AG09309 (cell line): ENCODE results near the gene MMP21.

ENCODE experiments used
- DNase-seq: peaks from one replicate; pipeline ENCODE4 v3.0.0-alpha.2; 2010; ENCODE audit warnings: low read depth
- H3K4me3 ChIP-seq: 2 replicates; pipeline ENCODE4 v1.5.1; 2011; ENCODE audit warnings: mild to moderate bottlenecking, low read depth, low read length, moderate library complexity; ENCODE audit not compliant: control insufficient read depth
- TF ChIP-seq, protein P1 (sequence below): IDR thresholded peaks from 2 replicates; pipeline ENCODE4 v1.5.1; 2011; ENCODE audit warnings: mild to moderate bottlenecking, low read depth, low read length, inconsistent platforms; ENCODE audit not compliant: insufficient read depth, control insufficient read depth; ENCODE audit errors: missing control alignments

Gene MMP21

DNA sequence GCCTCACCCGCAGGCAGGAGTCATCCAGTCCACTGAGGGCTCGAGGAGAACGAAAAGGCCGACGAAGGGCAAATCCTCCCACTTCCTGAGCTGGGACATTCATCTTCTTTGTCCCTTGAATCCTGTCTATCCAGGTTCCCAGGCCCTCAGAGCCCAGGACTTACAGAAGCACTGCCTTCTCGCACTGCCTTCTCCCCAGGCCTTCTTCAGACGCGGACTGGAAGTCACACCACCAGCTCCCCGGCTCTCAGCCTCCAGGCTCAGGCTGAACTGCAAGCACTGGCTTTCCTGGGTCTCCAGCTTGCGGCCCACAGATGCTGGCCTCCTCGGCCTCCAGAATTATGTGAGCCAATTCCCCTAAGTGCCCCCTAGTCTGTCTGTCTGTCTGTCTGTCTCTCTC is 6.4 kb upstream of the MMP21 start:
- TF ChIP-seq, protein P1, sequence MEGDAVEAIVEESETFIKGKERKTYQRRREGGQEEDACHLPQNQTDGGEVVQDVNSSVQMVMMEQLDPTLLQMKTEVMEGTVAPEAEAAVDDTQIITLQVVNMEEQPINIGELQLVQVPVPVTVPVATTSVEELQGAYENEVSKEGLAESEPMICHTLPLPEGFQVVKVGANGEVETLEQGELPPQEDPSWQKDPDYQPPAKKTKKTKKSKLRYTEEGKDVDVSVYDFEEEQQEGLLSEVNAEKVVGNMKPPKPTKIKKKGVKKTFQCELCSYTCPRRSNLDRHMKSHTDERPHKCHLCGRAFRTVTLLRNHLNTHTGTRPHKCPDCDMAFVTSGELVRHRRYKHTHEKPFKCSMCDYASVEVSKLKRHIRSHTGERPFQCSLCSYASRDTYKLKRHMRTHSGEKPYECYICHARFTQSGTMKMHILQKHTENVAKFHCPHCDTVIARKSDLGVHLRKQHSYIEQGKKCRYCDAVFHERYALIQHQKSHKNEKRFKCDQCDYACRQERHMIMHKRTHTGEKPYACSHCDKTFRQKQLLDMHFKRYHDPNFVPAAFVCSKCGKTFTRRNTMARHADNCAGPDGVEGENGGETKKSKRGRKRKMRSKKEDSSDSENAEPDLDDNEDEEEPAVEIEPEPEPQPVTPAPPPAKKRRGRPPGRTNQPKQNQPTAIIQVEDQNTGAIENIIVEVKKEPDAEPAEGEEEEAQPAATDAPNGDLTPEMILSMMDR: no peak
- H3K4me3 ChIP-seq: no peak overlapping the region
- no peak for DNase-seq

DNA sequence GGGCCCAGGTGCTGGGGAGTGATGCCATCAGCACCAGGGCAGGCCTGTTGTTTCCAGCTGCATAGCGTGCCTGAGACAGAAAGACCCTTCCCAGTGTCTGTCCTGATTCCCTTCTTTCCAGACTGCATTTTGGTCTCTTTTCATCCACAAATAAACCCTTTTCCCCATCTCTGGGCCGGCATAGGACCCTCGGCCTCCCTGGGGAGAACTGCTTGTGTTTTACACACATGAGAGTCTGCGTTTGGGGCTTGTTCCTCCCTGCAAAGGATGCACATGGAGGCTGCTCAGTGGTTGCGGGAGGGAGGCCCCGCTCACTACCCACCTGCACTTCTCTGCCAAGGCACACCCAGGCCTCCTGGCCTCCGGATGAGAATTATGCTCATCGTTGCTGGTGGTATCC is 5.8 kb upstream of the MMP21 start:
- H3K4me3 ChIP-seq: no peak overlapping the region
- TF ChIP-seq, protein P1: no peak
- no peak for DNase-seq

DNA sequence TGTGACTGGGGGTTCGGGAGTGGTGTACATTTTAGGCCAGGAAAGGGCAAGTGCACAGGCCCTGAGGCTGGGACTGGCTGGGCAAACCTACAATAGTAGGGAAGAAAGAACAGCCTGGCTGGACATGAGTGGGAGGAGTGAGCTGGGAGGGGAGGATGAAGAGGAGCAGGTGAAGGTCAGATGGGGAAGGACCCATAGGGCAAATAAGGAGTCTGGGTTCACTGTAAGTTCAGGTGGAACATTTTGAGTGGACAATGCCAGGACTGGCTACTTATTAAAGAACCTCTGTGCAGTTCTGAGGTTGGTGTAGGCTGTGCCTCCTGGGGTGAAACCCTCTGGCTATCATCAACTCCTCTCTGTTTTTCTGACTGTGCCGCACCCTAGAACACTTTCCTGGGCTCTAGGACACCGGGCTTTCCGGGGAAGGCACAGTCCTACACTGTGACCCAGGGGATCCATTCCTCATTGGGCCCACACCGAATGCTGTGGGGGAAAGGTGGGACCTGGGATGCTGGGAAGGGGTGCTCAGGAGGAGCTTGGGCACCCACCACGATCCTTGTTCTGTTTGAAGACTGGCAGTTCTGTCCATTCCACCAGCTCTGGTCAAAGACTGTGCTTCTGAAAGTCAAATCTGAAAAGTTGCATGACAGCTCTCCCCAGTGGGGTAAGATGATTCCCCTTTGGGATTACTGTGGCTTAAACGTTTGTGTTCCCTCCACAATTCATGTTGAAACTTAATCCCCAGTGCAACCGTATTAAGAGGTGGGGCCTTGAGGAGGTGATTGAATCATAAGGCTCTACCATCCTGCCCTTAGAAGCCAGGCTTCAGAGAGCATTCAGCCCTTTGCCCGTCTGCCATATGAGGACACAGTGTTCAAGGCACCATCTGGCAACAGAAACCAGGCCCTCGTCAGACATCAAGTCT is 4.0 kb upstream of the MMP21 start:
- H3K4me3 ChIP-seq: no peak overlapping the region
- DNase-seq: no peak
- TF ChIP-seq, protein P1: no peak

DNA sequence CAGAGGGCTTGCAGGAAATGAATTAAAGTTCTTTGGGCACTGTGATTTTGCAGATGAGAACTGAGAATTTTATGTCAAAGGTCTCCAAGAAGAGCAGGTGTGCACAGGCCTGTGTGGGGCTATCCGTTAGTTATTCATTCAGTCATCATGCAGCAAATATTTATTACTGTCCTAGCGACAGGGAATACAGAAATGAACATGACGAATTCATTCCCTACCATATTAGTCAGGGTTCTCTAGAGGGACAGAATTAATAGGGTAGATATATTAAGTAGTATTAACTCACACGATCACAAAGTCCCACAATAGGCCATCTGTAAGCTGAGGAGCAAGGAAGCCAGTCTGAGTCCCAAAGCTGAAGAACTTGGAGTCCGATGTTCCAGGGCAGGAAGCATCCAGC is 2.9 kb upstream of the MMP21 start:
- TF ChIP-seq, protein P1: no peak
- DNase-seq: no peak
- H3K4me3 ChIP-seq: no peak overlapping the region

DNA sequence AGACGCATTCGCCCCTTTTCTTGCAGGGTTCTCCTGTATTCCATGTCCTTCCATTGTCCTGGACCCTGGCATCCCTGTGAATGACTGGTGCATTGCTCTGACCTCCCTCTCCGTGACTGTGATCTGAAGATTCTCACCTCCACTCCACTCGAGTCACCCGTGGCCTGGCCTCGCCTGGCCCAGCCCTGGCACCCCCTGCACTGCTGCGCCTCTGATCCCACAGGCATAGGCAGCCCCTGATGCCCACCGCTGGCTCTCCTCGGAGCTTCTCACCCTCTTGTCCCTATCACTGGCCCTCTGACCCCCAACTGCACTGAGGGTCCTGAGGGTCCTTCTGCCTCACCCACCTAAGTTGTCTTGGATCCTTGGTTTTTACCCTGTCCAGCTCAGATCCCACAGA is 2.2 kb upstream of the MMP21 start:
- no peak for DNase-seq
- TF ChIP-seq, protein P1: no peak

DNA sequence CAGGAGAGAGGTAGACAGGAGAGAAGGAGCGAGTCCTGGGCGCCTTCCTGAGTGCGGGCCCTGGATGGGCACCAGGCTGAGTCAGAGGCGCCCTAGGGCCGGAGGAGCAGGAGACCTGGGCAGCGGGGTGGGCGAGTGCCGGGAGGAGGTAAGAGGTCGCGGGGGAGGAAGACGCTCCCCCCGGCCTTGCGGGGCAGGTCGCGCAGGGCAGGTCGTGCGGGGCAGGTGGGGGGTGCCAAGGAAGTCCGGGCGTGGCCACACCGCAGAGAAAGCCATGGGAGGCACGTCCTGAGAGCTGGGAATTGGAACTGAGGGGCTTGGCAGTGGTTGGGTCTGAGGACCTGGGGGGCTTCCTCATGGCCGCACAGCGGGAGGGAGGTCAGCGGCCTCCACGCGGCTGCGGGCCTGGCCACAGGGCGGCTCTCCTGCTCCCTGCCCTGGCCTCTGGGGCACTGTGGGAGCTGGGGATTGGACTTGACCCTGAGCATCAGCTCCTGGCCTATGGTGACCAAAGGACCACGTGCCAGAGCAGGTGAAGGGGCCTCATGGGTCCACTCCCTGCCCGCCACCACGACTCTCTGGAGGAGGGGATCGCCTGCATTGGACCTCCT is 935 bp downstream of the MMP21 start:
- TF ChIP-seq, protein P1: no peak
- no peak overlapping the region for H3K4me3 ChIP-seq
- no peak for DNase-seq

More for the DNA sequence above, 2.2 kb upstream of the MMP21 start:
- H3K4me3 ChIP-seq: no peak overlapping the region
